Epithelial cell of esophagus (primary cell): Measurements from ENCODE around the gene SIK2.
"Not testable (repeated sequence)": the region's sequence is repeated elsewhere in the genome, so short reads cannot be mapped to it uniquely, and the experiment has no call there.

Experiments
- DNase-seq: peaks from one replicate; pipeline ENCODE4 v3.0.0; 2010; ENCODE audit warnings: low read depth
- H3K4me3 ChIP-seq: 2 replicates; pipeline ENCODE4 v1.5.1; 2011; ENCODE audit warnings: mild to moderate bottlenecking, low read length, control low read depth
- TF ChIP-seq, protein P1 (sequence below): IDR thresholded peaks from 2 replicates; pipeline ENCODE4 v1.5.1; 2011; ENCODE audit warnings: low read depth, mild to moderate bottlenecking, low read length, control low read depth, inconsistent platforms; ENCODE audit not compliant: insufficient read depth; ENCODE audit errors: missing control alignments

SIK2 gene

DNA sequence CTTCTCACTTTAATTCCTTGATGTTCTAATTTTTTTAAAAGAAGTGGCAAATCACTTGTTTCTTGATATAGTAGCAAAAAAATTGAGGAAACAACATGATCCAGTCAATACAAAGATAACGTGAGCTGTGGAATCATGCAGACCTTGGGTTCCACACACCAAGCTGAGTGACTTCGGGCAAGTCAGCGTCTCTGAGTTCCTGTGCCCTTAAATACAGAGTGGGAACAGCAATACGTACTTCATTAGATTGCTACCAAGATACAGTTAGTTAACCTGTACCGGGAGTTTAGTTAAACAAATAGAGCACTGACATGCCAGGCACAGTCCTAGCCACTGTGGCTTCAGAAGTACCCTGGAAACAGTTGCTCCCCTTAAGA, 105.4 kb downstream of the SIK2 start:
- no peak for DNase-seq
- TF ChIP-seq, protein P1, sequence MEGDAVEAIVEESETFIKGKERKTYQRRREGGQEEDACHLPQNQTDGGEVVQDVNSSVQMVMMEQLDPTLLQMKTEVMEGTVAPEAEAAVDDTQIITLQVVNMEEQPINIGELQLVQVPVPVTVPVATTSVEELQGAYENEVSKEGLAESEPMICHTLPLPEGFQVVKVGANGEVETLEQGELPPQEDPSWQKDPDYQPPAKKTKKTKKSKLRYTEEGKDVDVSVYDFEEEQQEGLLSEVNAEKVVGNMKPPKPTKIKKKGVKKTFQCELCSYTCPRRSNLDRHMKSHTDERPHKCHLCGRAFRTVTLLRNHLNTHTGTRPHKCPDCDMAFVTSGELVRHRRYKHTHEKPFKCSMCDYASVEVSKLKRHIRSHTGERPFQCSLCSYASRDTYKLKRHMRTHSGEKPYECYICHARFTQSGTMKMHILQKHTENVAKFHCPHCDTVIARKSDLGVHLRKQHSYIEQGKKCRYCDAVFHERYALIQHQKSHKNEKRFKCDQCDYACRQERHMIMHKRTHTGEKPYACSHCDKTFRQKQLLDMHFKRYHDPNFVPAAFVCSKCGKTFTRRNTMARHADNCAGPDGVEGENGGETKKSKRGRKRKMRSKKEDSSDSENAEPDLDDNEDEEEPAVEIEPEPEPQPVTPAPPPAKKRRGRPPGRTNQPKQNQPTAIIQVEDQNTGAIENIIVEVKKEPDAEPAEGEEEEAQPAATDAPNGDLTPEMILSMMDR = no peak
- H3K4me3 ChIP-seq = no peak overlapping the region

DNA sequence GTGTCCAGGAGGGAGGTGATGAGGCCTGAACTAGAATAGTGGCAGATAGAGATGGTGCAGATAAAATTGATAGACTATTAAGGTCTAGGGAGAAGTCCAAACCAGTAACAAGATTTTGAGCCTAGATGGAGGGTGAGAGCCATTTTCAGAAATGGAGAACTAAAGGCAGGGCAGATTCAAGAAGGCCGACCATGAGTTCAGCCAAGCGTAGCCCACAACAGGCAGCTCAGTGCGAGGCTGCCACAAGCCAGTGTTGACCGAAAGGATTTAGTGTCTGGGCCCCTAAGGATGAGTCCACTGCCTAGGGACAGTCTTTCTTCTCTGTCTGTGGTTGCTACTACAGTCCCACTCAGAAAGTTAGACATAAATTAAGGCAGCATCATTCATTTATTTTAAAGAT, 112.3 kb downstream of the SIK2 start:
- TF ChIP-seq, protein P1 = no peak
- H3K4me3 ChIP-seq = no peak overlapping the region
- DNase-seq = no peak

DNA sequence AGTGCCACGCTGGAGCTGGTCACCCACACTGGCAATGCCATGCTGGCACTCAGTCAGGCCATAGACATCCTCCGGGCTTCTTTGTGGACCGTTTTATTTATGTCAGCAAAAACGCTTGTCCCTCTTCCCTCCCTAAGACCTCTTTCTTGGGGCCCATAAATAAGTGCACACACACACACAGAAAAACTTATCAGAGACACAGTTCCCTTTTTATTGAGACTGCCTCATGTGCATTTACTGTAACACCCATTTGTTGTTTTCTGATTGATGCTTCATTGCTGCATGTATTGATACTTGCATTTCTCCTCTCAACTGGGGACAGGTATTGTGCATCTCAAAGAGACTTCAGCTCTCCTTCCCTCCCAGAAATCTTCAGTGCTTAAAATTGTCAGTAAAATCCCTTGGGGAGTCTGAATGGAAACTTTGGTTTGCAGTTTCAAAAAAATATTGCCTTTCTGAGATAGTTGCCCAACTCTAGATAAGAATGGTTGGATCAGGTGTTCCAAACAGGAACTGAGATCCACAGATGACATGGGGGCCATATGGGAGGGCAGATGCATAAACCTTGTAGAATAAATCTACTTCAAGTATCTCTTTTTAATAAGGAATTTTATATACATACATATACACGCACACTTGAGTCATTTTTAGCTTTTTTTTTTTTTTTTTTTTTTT, 113.0 kb downstream of the SIK2 start:
- H3K4me3 ChIP-seq = no peak overlapping the region
- TF ChIP-seq, protein P1 = no peak
- DNase-seq = no peak

DNA sequence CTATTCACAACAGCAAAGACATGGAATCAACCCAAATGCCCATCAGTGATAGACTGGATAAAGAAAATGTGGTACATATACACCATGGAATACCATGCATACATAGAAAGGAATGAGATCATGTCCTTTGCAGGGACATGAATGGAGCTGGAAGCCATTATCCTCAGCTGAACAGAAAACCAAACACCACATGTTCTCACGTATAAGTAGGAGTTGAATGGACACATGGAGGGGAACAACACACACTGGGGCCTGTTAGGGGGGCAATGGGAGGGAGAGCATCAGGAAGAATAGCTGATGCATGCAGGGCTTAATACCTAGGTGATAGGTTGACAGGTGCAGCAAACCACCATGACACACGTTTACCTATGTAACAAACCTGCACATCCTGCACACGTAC, 115.4 kb downstream of the SIK2 start:
- DNase-seq, H3K4me3 ChIP-seq: not testable (repeated sequence)

DNA sequence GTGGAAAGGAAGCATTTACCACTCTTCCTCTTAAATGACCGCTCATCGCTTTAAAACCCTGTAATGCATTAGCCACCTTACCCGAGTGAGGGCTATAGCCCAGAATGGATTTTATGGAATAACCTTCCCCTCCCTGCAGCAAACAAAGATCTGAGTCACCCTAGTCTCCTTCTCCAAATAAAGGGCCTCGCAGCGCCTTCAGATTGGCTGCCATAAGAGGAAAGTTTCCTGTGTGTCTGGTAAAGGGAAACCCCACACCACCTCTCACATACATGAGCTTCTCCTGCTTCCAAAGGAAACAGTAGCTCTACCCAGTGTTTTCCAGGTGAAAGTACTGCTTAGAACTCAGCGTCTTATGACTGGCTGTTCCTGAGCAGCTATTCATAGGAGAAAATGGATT, 116.2 kb downstream of the SIK2 start:
- TF ChIP-seq, protein P1 = no peak
- H3K4me3 ChIP-seq = no peak overlapping the region
- peak; percentile 82 for DNase-seq

DNA sequence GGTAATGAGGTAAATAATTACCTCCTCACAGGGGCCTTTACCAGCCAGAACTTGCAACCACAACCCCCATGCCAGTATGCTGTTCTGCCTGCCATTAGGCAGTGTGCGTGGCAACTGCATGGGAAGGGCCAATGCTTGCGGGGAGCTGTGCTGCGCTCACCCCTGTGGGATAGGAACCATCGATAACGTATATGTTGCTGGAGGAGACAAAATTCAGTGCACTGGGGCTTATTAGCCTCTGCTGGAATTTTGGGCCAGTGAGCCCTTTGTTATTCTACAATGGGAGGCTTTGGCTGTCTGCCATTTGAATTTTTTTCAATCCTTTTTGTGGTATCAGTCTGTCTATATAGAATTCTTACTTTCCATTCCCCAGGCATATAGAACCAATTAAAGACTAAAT, 116.6 kb downstream of the SIK2 start:
- H3K4me3 ChIP-seq = no peak overlapping the region
- DNase-seq = no peak
- TF ChIP-seq, protein P1 = no peak

DNA sequence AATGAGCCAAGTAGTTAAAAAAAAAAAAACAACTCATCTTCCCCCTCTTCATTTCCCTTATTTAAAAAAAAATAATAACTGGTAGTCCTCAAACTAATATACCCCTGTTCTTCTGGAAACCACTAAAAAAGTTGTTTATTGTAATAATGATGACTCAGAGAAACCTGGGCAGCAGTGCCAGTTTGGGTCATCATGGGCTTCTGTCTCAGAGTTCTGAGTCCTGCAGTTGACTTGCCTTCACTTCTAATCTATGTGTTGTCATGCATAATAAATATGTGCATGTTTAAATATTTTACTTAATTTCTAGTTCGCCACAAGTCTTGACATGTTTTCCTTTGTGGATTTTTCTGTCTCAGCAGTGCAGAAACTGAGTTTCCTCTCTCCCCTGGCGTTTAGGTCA, 117.1 kb downstream of the SIK2 start:
- peak; percentile 32 for DNase-seq
- TF ChIP-seq, protein P1 = no peak
- H3K4me3 ChIP-seq = no peak overlapping the region
